SH-SY5Y (cell line): ENCODE results near the gene TMEM17.

Experiments used
- GATA2 ChIP-seq: IDR thresholded peaks from 2 replicates; pipeline ENCODE4 v1.6.1; 2011; ENCODE audit warnings: mild to moderate bottlenecking, low read depth, low read length
- GATA3 ChIP-seq: IDR thresholded peaks from 2 replicates; pipeline ENCODE4 v1.6.1; 2011; ENCODE audit warnings: low read depth, mild to moderate bottlenecking, low read length, moderate library complexity

- TF ChIP-seq GATA2 (no peak), GATA3 (no peak)
These were observed 38.9 kb downstream of the TMEM17 start for GRCh38 chr2:62467100-62467474.
